ENCODE data around the gene NUP85. TPM values are rescaled to one million over a fixed set of nuclear protein-coding genes. Genes with fewer than 3 reads are reported as not detected.

NUP85 gene
- total RNA-seq, 2 experiments from 2014 or later = 125 to 132 TPM

Other genes starting within 250 kb of the NUP85 start
- gene HID1, start 232.9 kb upstream of the NUP85 start, total RNA-seq = 1 to 10 TPM; 2.3 to 2.6 TPM
- gene CDR2L, start 218.0 kb upstream of the NUP85 start, total RNA-seq = 1 to 10 TPM; 1.1 to 1.3 TPM
- gene MRPL58, start 193.0 kb upstream of the NUP85 start, total RNA-seq = 10 to 100 TPM; 57.7 TPM
- gene ATP5PD, start 158.7 kb upstream of the NUP85 start, total RNA-seq = 100 to 1,000 TPM; 249 to 261 TPM
- 10 to 100 TPM; 20.6 to 23.3 TPM for gene KCTD2, start 158.5 kb upstream of the NUP85 start, total RNA-seq
- gene SLC16A5, start 117.7 kb upstream of the NUP85 start, total RNA-seq = 1 to 10 TPM; 6.7 to 7.7 TPM
- gene ARMC7, start 95.7 kb upstream of the NUP85 start, total RNA-seq = 1 to 10 TPM; 6.5 to 8.2 TPM
- 10 to 100 TPM; 65.2 to 70.8 TPM for gene NT5C, start 73.9 kb upstream of the NUP85 start, total RNA-seq
- 100 to 1,000 TPM; 263 to 267 TPM for gene JPT1, start 51.2 kb upstream of the NUP85 start, total RNA-seq
- gene SUMO2, start 22.7 kb upstream of the NUP85 start, total RNA-seq = 100 to 1,000 TPM; 610 to 612 TPM
- 10 to 100 TPM; 68.5 to 70.7 TPM for gene GGA3, start 55.9 kb downstream of the NUP85 start, total RNA-seq
- gene MRPS7, start 56.2 kb downstream of the NUP85 start, total RNA-seq = 10 to 100 TPM; 72.9 to 76.1 TPM
- 10 to 100 TPM; 50.2 to 57.2 TPM for gene MIF4GD, start 65.6 kb downstream of the NUP85 start, total RNA-seq
- gene SLC25A19, start 83.8 kb downstream of the NUP85 start, total RNA-seq = 10 to 100 TPM; 57.9 to 62.3 TPM
- gene GRB2, start 200.0 kb downstream of the NUP85 start, total RNA-seq = 100 to 1,000 TPM; 174 to 182 TPM